CD4-positive, alpha-beta T cell treated with Interleukin-17A for 1 hour (primary cell): ENCODE measurements around the gene HMGCR.

ENCODE experiments used
- DNase-seq: peaks from one replicate; pipeline ENCODE4 v3.0.0-alpha.2; 2020

Gene HMGCR

GRCh38 chr5:75389430-75389829 lies 52.4 kb downstream of the HMGCR start:
- no peak for DNase-seq

GRCh38 chr5:75395277-75395676 lies 58.3 kb downstream of the HMGCR start:
- DNase-seq, result no peak

GRCh38 chr5:75405296-75405695 lies 68.3 kb downstream of the HMGCR start:
- no peak for DNase-seq
